ENCODE data around the gene PHRF1.
A peak's percentile ranks its signal among the peaks of the same experiment; 100 is the strongest.

PHRF1 gene

DNA sequence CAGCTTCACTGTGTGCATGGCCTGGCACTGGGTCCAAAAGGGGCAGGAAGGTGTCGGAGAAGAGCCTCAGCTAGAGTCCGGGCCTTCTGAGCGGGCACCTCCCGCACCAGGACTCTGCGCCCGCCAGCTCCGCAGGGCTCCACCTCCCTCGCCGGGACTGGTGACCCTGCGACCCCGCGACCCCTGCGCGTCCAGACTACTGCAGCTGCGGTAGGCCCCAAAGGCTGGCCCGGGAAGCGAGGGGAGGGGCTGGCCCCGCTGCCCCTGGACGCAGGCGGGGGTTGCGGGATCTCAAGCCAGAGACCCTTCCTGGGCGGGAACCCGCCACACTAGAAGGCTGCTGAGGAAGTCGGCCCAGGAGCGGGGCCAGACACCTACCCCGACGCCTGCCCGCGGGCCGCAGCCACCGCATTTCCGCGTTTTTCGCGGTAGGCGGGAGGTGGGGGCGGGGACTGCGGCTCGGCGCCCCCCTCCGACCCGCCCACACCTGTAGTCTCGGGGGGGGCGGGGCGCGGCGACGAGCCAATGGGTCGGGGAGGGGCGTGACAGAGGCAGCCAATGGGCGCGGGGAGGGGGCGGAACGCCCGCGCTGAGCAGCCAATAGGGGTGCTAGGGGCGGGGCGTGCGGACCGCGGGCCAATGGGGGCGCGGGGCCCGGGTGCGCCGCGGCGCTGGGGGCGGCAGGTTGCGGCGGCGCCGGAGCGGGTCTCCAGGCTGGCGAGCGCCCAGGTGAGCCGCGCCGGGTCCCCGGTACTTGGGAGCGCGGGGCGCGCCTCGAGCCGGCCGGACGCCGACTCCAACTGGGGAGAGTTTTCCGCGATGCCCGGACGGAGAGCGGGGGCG, 15.7 kb upstream of the PHRF1 start, which contains the start of the genes LMNTD2 and RASSF7:
TSS of gene LMNTD2 (minus strand) at position 434 of the 843 bp plus-strand sequence. CDS start at position 412, 22 bp downstream.
TSS of gene RASSF7 (plus strand) at position 666 of the 843 bp plus-strand sequence. CDS start 799 bp downstream, outside the sequence.
- no peaks in the 10 kb centered on the region for H3K36me3 ChIP-seq (ENCODE audit: insufficient read depth, low read length)
- no peak within 1 kb of the TSS for H3K27ac ChIP-seq (ENCODE audit: low read depth, low read length)
- peaks cover 30% of the 10 kb centered on the region for H3K27me3 ChIP-seq (ENCODE audit: insufficient read depth, low read length)
- H2AFZ ChIP-seq (ENCODE audit: low read length, unreplicated experiment) = peak within 1 kb of the TSS; percentile 84
- peaks cover 1% of the 10 kb centered on the region for H3K79me2 ChIP-seq (ENCODE audit: control insufficient read depth, insufficient read depth, low read length, unreplicated experiment)
- H3K4me1 ChIP-seq (ENCODE audit: control insufficient read depth, insufficient read depth, low read length, unreplicated experiment) = peaks cover 5% of the 10 kb centered on the region
- H3K4me3 ChIP-seq (ENCODE audit: low read depth, low read length) = peak within 1 kb of the TSS; percentile 92

GRCh38 chr11:561148-562003, 14.9 kb upstream of the PHRF1 start:
- Histone ChIP-seq H3K36me3 (ENCODE audit: insufficient read depth, low read length) (no peaks in the 10 kb centered on the region), H2AFZ (ENCODE audit: low read length, unreplicated experiment) (peak overlapping the region; percentile 84), H3K4me3 (ENCODE audit: low read depth, low read length) (peak overlapping the region; percentile 92), H3K27me3 (ENCODE audit: insufficient read depth, low read length) (peaks cover 21% of the 10 kb centered on the region), H3K79me2 (ENCODE audit: control insufficient read depth, insufficient read depth, low read length, unreplicated experiment) (peaks cover 9% of the 10 kb centered on the region), H3K4me1 (ENCODE audit: control insufficient read depth, insufficient read depth, low read length, unreplicated experiment) (peaks cover 8% of the 10 kb centered on the region), H3K27ac (ENCODE audit: low read depth, low read length) (no peak overlapping the region)

GRCh38 chr11:562046-562645, 14.1 kb upstream of the PHRF1 start:
- Histone ChIP-seq H2AFZ (ENCODE audit: low read length, unreplicated experiment) (no peak overlapping the region), H3K4me3 (ENCODE audit: low read depth, low read length) (peak overlapping the region; percentile 92; the same call in 1 of the 2 replicates), H3K27ac (ENCODE audit: low read depth, low read length) (no peak overlapping the region), H3K27me3 (ENCODE audit: insufficient read depth, low read length) (peaks cover 13% of the 10 kb centered on the region), H3K79me2 (ENCODE audit: control insufficient read depth, insufficient read depth, low read length, unreplicated experiment) (peaks cover 14% of the 10 kb centered on the region), H3K36me3 (ENCODE audit: insufficient read depth, low read length) (no peaks in the 10 kb centered on the region), H3K4me1 (ENCODE audit: control insufficient read depth, insufficient read depth, low read length, unreplicated experiment) (peaks cover 15% of the 10 kb centered on the region)

DNA sequence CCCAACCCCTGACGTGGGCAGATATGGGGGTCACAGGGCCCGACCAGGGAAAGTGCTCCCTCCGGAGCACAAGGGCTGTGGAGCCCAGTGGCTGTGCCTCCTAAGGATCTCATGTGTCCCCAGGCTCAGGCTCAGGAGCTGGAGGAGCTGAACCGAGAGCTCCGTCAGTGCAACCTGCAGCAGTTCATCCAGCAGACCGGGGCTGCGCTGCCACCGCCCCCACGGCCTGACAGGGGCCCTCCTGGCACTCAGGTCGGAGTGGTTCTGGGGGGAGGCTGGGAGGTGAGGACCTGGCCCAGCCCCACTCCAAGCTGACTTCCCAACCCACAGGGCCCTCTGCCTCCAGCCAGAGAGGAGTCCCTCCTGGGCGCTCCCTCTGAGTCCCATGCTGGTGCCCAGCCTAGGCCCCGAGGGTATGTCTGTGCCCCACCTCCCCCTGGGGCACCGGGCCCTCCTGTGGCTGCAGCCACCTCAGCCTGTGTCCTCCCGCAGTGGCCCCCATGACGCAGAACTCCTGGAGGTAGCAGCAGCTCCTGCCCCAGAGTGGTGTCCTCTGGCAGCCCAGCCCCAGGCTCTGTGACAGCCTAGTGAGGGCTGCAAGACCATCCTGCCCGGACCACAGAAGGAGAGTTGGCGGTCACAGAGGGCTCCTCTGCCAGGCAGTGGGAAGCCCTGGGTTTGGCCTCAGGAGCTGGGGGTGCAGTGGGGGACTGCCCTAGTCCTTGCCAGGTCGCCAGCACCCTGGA, 13.0 kb upstream of the PHRF1 start:
- H2AFZ ChIP-seq (ENCODE audit: low read length, unreplicated experiment) = no peak overlapping the region
- H3K4me1 ChIP-seq (ENCODE audit: control insufficient read depth, insufficient read depth, low read length, unreplicated experiment) = peaks cover 16% of the 10 kb centered on the region
- H3K27ac ChIP-seq (ENCODE audit: low read depth, low read length) = no peak overlapping the region
- peaks cover 2% of the 10 kb centered on the region; the same call in 1 of the 2 replicates for H3K27me3 ChIP-seq (ENCODE audit: insufficient read depth, low read length)
- H3K79me2 ChIP-seq (ENCODE audit: control insufficient read depth, insufficient read depth, low read length, unreplicated experiment) = peaks cover 25% of the 10 kb centered on the region
- H3K4me3 ChIP-seq (ENCODE audit: low read depth, low read length) = no peak overlapping the region
- no peaks in the 10 kb centered on the region for H3K36me3 ChIP-seq (ENCODE audit: insufficient read depth, low read length)

DNA sequence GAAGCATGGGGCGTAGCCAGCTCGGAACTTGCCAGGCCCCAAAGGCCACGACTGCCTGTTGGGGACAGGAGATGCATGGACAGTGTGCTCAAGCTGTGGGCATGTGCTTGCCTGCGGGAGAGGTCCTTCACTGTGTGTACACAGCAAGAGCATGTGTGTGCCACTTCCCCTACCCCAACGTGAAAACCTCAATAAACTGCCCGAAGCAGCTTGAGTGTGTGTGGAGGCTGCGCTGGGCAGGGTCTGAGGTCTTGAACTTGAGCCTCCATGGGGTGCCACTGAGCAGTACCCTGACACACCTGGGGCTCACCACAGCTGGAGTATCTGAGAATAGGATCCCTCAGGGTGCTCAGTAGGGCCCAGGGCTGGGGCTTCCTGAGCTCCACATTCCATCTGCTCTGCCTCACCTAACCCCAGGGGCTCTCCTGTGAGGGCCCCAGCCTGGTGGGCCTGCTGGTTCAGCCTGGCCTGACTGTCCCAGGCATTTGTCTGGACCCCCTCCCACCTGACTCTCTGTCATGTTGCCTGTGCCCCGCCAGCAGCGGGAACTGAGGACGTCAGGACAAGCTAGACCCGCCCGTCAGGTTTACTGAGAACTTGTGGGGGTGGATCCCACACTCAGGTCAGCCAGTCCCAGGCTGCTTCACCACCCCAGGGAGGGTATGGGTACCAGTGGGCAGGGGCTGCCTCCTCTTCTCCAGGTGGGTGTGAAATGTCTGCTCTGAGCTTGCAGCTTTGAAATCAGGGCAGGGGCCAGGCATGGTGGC, 12.3 kb upstream of the PHRF1 start:
- Histone ChIP-seq H2AFZ (ENCODE audit: low read length, unreplicated experiment) (no peak overlapping the region), H3K79me2 (ENCODE audit: control insufficient read depth, insufficient read depth, low read length, unreplicated experiment) (peaks cover 28% of the 10 kb centered on the region), H3K27me3 (ENCODE audit: insufficient read depth, low read length) (no peaks in the 10 kb centered on the region), H3K4me3 (ENCODE audit: low read depth, low read length) (no peak overlapping the region), H3K27ac (ENCODE audit: low read depth, low read length) (no peak overlapping the region), H3K36me3 (ENCODE audit: insufficient read depth, low read length) (no peaks in the 10 kb centered on the region), H3K4me1 (ENCODE audit: control insufficient read depth, insufficient read depth, low read length, unreplicated experiment) (peaks cover 17% of the 10 kb centered on the region)

GRCh38 chr11:565921-566509, 10.3 kb upstream of the PHRF1 start:
- Histone ChIP-seq H3K36me3 (ENCODE audit: insufficient read depth, low read length) (no peaks in the 10 kb centered on the region), H3K4me3 (ENCODE audit: low read depth, low read length) (no peak overlapping the region), H2AFZ (ENCODE audit: low read length, unreplicated experiment) (no peak overlapping the region), H3K79me2 (ENCODE audit: control insufficient read depth, insufficient read depth, low read length, unreplicated experiment) (peaks cover 28% of the 10 kb centered on the region), H3K27ac (ENCODE audit: low read depth, low read length) (no peak overlapping the region), H3K4me1 (ENCODE audit: control insufficient read depth, insufficient read depth, low read length, unreplicated experiment) (peaks cover 25% of the 10 kb centered on the region), H3K27me3 (ENCODE audit: insufficient read depth, low read length) (no peaks in the 10 kb centered on the region)

- H3K79me2 ChIP-seq (ENCODE audit: control insufficient read depth, insufficient read depth, low read length, unreplicated experiment) = peaks cover 28% of the 10 kb centered on the region
- no peaks in the 10 kb centered on the region for H3K36me3 ChIP-seq (ENCODE audit: insufficient read depth, low read length)
- H3K4me1 ChIP-seq (ENCODE audit: control insufficient read depth, insufficient read depth, low read length, unreplicated experiment) = peaks cover 20% of the 10 kb centered on the region
- H3K27ac ChIP-seq (ENCODE audit: low read depth, low read length) = no peak overlapping the region
- H2AFZ ChIP-seq (ENCODE audit: low read length, unreplicated experiment) = no peak overlapping the region
- peak overlapping the region; percentile 95 for H3K4me3 ChIP-seq (ENCODE audit: low read depth, low read length)
- H3K27me3 ChIP-seq (ENCODE audit: insufficient read depth, low read length) = no peaks in the 10 kb centered on the region
These were observed 9.2 kb upstream of the PHRF1 start for GRCh38 chr11:567011-567628.

- Histone ChIP-seq H3K27ac (ENCODE audit: low read depth, low read length) (peak overlapping the region; percentile 50), H3K4me1 (ENCODE audit: control insufficient read depth, insufficient read depth, low read length, unreplicated experiment) (peaks cover 20% of the 10 kb centered on the region), H2AFZ (ENCODE audit: low read length, unreplicated experiment) (peak overlapping the region; percentile 68), H3K36me3 (ENCODE audit: insufficient read depth, low read length) (no peaks in the 10 kb centered on the region), H3K27me3 (ENCODE audit: insufficient read depth, low read length) (no peaks in the 10 kb centered on the region), H3K4me3 (ENCODE audit: low read depth, low read length) (peak overlapping the region; percentile 95), H3K79me2 (ENCODE audit: control insufficient read depth, insufficient read depth, low read length, unreplicated experiment) (peaks cover 28% of the 10 kb centered on the region)
These were observed 8.5 kb upstream of the PHRF1 start for GRCh38 chr11:567629-568292.

Data from ACC112 (cell line).